ENCODE data around the gene TEAD1.

The TEAD1 gene

GRCh38 chr11:12666915-12667314, 7.3 kb upstream of the TEAD1 start:
- no peak for DNase-seq (ENCODE audit: low spot score)

DNA sequence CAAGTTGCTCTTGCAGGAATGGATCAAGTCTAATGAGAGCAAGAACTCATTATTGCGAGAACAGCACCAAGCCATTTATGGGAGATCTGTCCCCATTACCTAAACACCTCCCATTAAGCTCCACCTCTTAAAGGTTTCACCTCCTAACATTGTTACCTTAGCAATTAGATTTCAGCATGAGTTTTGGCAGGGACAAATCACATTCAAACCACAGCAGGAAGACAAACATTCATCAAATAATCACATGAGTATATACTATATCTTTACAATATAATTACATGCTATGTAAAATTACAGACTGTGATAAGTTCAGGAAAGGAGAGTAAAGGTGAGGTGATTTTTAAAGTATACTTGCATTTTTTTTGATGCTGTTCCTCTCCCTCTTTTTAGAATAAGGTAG, 6.6 kb upstream of the TEAD1 start:
- DNase-seq (ENCODE audit: low spot score): no peak

GRCh38 chr11:12668166-12668565, 6.1 kb upstream of the TEAD1 start:
- DNase-seq (ENCODE audit: low spot score): no peak

- no peak for DNase-seq (ENCODE audit: low spot score)
Observed at GRCh38 chr11:12669930-12670329, 4.3 kb upstream of the TEAD1 start.

GRCh38 chr11:12671370-12671769, 2.9 kb upstream of the TEAD1 start:
- no peak for DNase-seq (ENCODE audit: low spot score)

GRCh38 chr11:12673601-12673923, 659 bp upstream of the TEAD1 start:
- no peak for DNase-seq (ENCODE audit: low spot score)

DNA sequence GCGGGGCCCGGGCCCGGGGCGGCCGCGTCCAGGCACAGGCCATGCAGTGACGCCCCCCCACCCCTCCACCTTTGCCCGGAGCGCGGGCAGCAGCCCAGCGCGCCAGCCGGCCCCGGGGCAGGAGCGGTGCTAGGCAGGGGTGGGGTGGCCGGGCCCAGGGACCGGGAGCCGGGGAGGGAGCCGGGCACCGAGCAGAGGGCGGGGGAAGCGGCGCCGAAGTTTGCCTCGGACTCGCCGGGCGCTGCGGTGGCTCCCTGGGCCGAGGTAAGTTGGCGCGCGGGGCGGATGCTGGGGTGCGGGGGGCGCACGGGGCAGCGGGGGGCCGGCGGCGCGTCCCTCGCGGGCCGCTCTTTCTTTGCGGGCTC, 332 bp downstream of the TEAD1 start:
- peak; percentile 43 for DNase-seq (ENCODE audit: low spot score)

GRCh38 chr11:12674936-12675696, 895 bp downstream of the TEAD1 start:
- no peak for DNase-seq (ENCODE audit: low spot score)

- DNase-seq (ENCODE audit: low spot score): no peak
Observed at GRCh38 chr11:12675951-12676711, 1.9 kb downstream of the TEAD1 start.

- DNase-seq (ENCODE audit: low spot score): no peak
Observed at GRCh38 chr11:12677131-12677530, 2.9 kb downstream of the TEAD1 start.

GRCh38 chr11:12678092-12678491, 3.9 kb downstream of the TEAD1 start:
- DNase-seq (ENCODE audit: low spot score): no peak

DNA sequence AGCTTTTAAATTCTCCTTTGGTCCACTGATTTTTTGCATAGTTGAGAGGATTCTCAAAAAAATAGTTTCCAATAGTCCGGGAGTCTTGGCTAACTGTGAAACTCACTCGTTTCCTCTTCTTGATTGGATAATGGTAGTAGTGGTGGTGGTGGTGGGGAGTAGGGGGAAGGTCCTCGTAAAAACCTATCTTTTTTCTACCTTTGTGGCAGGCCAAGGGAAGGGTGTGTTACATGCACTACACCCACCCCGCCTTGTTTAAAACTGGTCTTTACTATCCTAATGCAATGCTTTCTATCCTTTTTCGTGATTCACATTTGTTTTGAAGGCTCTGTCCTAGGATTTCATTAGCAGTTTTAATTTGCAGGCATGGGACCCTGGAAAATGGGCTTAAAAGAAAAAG, 4.8 kb downstream of the TEAD1 start:
- DNase-seq (ENCODE audit: low spot score): no peak

DNA sequence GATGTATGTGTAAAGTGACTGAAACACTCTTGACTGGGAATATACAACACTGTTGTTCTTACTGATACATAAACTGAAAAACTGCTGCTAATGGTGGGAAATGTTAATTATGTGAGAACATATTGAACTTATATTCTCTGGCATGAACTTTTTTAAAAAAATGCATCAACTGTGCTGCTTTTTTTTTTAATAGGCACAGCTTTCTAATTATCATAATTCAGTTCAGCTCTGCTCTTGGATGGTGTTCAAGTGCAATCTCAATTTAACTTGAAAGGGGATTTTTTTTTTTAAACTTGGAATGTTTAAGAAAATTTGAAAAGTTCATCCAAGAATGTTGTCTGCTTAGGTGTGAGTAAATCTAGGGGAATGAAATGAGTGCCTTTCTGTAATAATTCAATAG, 5.2 kb downstream of the TEAD1 start:
- DNase-seq (ENCODE audit: low spot score): no peak

DNA sequence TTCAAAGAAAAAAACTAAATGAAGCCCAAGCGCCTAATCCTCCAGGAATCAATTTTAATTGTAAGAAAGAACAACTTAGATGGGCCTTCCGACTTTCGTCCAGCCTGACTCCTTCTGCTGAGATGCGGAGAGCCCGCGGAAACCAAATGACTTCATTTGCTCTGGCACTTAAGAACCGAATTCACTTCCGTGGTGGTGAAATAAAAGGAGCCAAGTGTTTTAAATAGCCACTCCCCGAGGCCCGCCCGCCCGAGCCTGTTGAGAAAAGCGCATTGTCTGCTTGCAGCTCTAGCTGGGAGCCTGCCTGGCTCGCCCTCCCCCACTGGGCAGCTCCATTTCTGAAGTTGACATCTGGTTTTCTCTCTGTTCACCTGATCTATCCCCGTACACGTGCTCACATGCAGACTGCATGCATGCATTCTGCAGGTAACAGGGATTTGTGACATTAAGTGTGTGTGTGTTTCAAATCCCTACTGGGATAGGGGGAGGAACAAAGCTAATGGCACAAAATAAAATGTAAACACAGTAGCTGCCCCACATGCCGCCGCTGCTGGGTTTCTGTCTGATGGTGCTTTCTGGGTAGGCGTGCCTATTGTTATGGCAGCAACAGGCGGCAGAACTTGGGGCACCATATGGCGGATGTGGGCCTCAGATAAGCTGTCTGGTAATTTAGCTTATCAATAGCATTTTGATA, 6.2 kb downstream of the TEAD1 start:
- DNase-seq (ENCODE audit: low spot score): peak; percentile 66

DNA sequence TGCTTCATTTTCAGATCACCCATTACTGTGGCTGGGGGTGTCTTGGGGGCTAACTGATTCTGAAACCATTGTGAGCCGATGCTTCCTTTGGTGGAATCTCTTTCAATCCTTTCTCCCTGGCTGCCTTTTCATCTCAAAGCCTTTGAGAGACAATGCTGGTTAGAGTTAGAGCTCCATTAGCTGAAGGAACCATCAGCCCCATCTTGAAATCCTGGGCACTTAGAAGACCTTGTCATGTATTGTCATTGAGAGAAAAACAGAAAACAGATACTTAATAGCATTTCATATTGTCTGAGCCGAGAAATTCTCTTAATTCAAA, 6.7 kb downstream of the TEAD1 start:
- DNase-seq (ENCODE audit: low spot score): no peak

- no peak for DNase-seq (ENCODE audit: low spot score)
Observed at GRCh38 chr11:12681466-12681865, 7.2 kb downstream of the TEAD1 start.

DNA sequence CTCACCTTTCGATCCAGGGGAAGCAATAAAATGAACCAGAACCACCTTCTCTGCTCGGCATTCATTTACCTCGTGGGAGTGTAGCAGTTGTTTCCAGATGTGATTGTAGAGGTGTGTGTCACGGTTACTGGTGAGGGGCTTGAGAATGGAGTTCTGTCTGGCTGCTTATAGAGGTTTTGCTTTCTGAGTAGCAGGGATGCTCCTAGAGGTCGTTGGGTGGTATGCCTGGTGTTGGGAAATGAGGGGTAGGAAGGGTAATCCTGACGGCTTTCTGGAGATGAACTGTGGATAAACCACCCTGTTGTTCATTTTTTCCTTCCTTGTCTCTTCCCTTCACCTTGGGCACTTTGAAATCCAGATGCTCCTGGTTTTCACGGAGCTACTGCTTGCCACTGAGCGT, 8.1 kb downstream of the TEAD1 start:
- no peak for DNase-seq (ENCODE audit: low spot score)

- DNase-seq (ENCODE audit: low spot score): no peak
Observed at GRCh38 chr11:12682737-12683500, 8.7 kb downstream of the TEAD1 start.

DNA sequence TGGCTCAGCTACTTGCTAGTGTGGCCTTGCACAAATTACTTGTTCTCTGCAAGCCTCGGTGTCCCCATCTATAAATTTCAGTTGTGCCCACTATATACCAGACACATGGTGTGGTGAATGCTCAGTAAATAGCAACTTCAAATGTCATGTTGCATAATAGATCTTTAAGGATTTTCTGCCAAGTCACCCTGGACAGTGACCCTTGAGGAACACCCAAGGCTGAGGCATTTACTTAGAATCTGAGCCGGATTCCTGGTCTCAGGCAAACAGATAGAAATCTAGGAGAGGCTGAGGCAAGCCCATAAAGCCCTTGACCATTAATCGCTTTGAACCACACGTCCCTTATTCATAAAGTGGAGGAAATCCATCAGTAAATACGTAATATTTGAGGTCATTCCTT, 9.7 kb downstream of the TEAD1 start:
- no peak for DNase-seq (ENCODE audit: low spot score)

GRCh38 chr11:12684315-12684714, 10.1 kb downstream of the TEAD1 start:
- no peak for DNase-seq (ENCODE audit: low spot score)

DNA sequence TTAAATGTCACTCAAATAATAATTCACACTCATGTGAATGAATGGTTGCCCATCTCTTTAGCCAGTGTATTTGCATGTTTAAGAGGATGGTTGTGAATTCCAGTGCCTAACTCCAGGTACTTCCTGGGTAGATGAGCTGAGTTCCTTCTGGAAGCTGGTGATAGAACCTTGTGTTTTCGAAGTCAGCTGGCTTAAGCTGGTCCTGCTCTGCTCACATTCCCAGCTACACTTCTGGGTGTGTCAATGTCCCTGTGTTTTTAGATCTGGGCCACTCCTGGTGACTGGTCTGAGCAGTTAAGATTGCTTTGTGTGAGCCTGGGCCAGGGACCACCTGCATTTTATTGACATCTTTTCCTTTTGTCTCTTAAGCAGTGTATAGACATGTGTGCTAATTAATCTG, 10.6 kb downstream of the TEAD1 start:
- no peak for DNase-seq (ENCODE audit: low spot score)

DNA sequence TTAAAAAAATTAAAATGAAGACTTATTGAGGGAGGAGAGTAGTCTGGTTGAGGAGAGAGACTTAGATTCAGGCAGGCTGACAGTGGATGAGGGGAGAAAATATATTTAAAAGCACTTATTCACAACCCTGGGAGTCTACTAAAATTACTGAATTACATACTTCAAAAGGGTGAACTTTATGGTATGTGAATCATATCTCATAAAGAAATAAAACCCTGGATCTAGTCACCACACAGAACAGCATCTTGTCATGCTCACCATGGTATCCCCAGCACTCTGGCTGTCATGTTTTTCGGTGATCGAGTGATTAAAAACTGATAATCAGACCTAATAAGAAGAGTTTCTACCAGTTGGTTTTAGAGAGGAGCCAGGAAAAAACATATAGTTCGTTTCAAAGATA, 11.0 kb downstream of the TEAD1 start:
- DNase-seq (ENCODE audit: low spot score): no peak
